ENCODE measurements around the gene ACO2. TPM values are rescaled to one million over a fixed set of nuclear protein-coding genes. Genes with fewer than 3 reads are reported as not detected.

Gene ACO2
- total and polyA plus RNA-seq, 2 of the 13 experiments (the other 11 are each of a cell fraction or from before 2014, with no cell fraction given): 19.2 to 45.6 TPM

DNA sequence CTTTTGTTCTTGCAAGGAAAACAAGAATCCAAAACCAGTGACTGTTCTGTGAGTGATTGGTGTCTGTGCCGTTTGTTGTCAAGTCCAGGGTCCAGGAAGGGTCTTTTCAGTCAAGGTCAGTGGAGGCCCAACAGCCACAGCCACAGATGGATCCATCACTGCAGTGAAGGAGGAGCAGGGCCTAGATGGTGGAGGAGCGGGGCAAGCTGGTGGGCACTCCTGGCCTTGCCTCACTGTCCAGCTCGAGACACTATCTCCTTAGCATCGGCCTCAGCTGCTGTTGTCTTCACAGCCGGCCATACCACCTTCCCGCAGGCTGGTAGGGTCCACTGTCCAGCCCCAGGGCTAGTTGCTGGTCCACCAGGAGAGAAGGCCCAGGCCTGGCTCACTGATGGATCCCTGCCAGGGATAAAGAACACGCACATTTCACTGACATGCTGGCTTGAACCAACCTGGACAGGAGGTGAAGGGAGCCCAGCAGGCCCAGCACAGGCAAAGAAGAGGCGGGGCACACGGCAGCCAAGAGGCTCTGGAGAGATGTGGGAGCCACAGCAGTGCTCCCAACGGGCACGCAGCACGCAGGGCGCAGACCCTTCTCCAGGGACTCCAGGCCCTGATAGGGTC is 60.1 kb downstream of the ACO2 start:
- Histone ChIP-seq H3K4me2 (ENCODE audit: low read depth, low read length) (peak overlapping the region; percentile 28), H4K20me1 (ENCODE audit: insufficient read depth, low read length) (0 out of 2 replicates have a peak, but pooled peaks cover 4% of the 10 kb centered on the region), H3K4me1 (ENCODE audit: insufficient read depth, low read length) (peaks cover 67% of the 10 kb centered on the region), H3K27me3 (ENCODE audit: control insufficient read depth in 1 of 2, insufficient read depth in 2 of 2, low read length in 2 of 2) (no peaks in the 10 kb centered on the region), H3K9me3 (ENCODE audit: low read length) (no peaks in the 10 kb centered on the region), H3K36me3 (replicated peaks in 1 of 2; ENCODE audit: control insufficient read depth in 1 of 2, insufficient read depth in 2 of 2, low read length in 2 of 2) (peaks cover 33 to 69% of the 10 kb centered on the region in 2 experiments), H2AFZ (ENCODE audit: low read length) (no peak overlapping the region), H3K9ac (ENCODE audit: insufficient read depth, low read depth, low read length) (0 out of 2 replicates have a peak overlapping the region, but pooled peaks have one; percentile 7), H3K79me2 (ENCODE audit: insufficient read depth, low read length) (no peaks in the 10 kb centered on the region), H3K27ac (ENCODE audit: extremely low read length, insufficient read depth, low read length) (peak overlapping the region; percentile 58), H3K4me3 (replicated peaks in 1 of 3; ENCODE audit: insufficient read depth in 1 of 3, low read depth in 2 of 3, low read length in 3 of 3) (no peak overlapping the region)
- intact Hi-C loops (cut with micrococcal nuclease; ENCODE audit: unreplicated experiment): no loop called here
- peak; percentile 54 for FAIRE-seq
- POLR2A ChIA-PET: no interaction called here
- peak; percentile 6 for ATAC-seq
- in situ Hi-C loops (cut with HindIII; ENCODE audit: extremely low pct_ligation_motif_present, low pct_unique_long_range_greater_than_20kb): no loop called here
- 71% methylated on average over 6 of the region's 13 CpGs for WGBS (ENCODE audit: low lambda C conversion rate)
- no TSS peak for BruUV-seq (replicated peaks)
- DNase-seq (ENCODE audit: low spot score): peak; percentile 55
- CTCF ChIA-PET (ENCODE audit: low intra/inter-chr PET ratio, low total read pairs): no interaction called here
- TF ChIP-seq, protein P1, sequence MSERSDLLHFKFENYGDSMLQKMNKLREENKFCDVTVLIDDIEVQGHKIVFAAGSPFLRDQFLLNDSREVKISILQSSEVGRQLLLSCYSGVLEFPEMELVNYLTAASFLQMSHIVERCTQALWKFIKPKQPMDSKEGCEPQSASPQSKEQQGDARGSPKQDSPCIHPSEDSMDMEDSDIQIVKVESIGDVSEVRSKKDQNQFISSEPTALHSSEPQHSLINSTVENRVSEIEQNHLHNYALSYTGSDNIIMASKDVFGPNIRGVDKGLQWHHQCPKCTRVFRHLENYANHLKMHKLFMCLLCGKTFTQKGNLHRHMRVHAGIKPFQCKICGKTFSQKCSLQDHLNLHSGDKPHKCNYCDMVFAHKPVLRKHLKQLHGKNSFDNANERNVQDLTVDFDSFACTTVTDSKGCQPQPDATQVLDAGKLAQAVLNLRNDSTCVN (CRISPR knock-in tag; IDR thresholded peaks at IDR 0.05; ENCODE audit: borderline replicate concordance): peak; percentile 91; the same call in 1 of the 2 replicates
- TF ChIP-seq, protein P2, sequence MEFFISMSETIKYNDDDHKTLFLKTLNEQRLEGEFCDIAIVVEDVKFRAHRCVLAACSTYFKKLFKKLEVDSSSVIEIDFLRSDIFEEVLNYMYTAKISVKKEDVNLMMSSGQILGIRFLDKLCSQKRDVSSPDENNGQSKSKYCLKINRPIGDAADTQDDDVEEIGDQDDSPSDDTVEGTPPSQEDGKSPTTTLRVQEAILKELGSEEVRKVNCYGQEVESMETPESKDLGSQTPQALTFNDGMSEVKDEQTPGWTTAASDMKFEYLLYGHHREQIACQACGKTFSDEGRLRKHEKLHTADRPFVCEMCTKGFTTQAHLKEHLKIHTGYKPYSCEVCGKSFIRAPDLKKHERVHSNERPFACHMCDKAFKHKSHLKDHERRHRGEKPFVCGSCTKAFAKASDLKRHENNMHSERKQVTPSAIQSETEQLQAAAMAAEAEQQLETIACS (CRISPR knock-in tag; IDR thresholded peaks at IDR 0.05): no peak
- TF ChIP-seq KLF13 (CRISPR knock-in tag; IDR thresholded peaks at IDR 0.05) (no peak), ZHX1 (CRISPR knock-in tag; IDR thresholded peaks at IDR 0.05; ENCODE audit: low read depth) (no peak), ZNF263 (CRISPR knock-in tag; IDR thresholded peaks at IDR 0.05) (peak; percentile 55), ZNF598 (CRISPR knock-in tag; IDR thresholded peaks at IDR 0.05; ENCODE audit: borderline replicate concordance) (0 out of 2 replicates have a peak, but pooled peaks have one; percentile 22), MAF1 (CRISPR knock-in tag; IDR thresholded peaks at IDR 0.05; ENCODE audit: borderline replicate concordance) (no peak), MEF2D (CRISPR knock-in tag; IDR thresholded peaks at IDR 0.05) (no peak), ESRRA (CRISPR knock-in tag; IDR thresholded peaks at IDR 0.05; ENCODE audit: low read depth) (peak; percentile 93), SOX6 (IDR thresholded peaks at IDR 0.05) (no peak), SOX6 (CRISPR knock-in tag; IDR thresholded peaks at IDR 0.05) (peak; percentile 88), HMG20A (CRISPR knock-in tag; IDR thresholded peaks at IDR 0.05; ENCODE audit: borderline replicate concordance) (no peak), GATAD2A (CRISPR knock-in tag; IDR thresholded peaks at IDR 0.05) (peak; percentile 43; the same call in 1 of the 2 replicates), FLYWCH1 (CRISPR knock-in tag; IDR thresholded peaks at IDR 0.05) (no peak), POLR2A (IDR thresholded peaks at IDR 0.05; ENCODE audit: insufficient read depth in 1 of 2, low read depth in 2 of 2, low read length in 2 of 2) (peak in 1 of 2 experiments; percentile 52; a peak in 1 of 4 replicates), HIC2 (CRISPR knock-in tag; IDR thresholded peaks at IDR 0.05; ENCODE audit: low read depth) (peak; percentile 39; the same call in 1 of the 2 replicates)
- TF ChIP-seq, protein P3, sequence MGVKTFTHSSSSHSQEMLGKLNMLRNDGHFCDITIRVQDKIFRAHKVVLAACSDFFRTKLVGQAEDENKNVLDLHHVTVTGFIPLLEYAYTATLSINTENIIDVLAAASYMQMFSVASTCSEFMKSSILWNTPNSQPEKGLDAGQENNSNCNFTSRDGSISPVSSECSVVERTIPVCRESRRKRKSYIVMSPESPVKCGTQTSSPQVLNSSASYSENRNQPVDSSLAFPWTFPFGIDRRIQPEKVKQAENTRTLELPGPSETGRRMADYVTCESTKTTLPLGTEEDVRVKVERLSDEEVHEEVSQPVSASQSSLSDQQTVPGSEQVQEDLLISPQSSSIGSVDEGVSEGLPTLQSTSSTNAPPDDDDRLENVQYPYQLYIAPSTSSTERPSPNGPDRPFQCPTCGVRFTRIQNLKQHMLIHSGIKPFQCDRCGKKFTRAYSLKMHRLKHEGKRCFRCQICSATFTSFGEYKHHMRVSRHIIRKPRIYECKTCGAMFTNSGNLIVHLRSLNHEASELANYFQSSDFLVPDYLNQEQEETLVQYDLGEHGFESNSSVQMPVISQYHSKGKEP (CRISPR knock-in tag; IDR thresholded peaks at IDR 0.05): no peak

Data from HepG2 (cell line).